Esophagus squamous epithelium (tissue), 5 donors: ENCODE data around the gene UNCX. TPM values are rescaled to one million over a fixed set of nuclear protein-coding genes. Genes with fewer than 3 reads are reported as not detected.

ENCODE experiments used
- DNase-seq: peaks from one replicate; lab custom pipeline; 2025; lab: John Stamatoyannopoulos, UW
- H3K27ac ChIP-seq, 4 donors: fragments of 200-600 bp; sonication (generic); one replicate each; pipeline ENCODE4 v1.5.1; 2016 to 2019; ENCODE audit warnings: mild to moderate bottlenecking in 1 of 4
- H3K27me3 ChIP-seq, 4 donors: fragments of 200-600 bp; sonication (generic); 1 replicate in 3 of 4; 2 replicates in 1 of 4; pipeline versions ENCODE4 v1.5.1 to v1.6.0; 2017 to 2021; ENCODE audit warnings: antibody characterized with exemption in 1 of 4
- H3K36me3 ChIP-seq, 3 donors: fragments of 200-600 bp; sonication (generic); one replicate each; pipeline ENCODE4 v1.5.1; 2016 to 2019
- H3K4me1 ChIP-seq, 3 donors: fragments of 200-600 bp; sonication (generic); one replicate each; pipeline ENCODE4 v1.5.1; 2017 to 2019
- H3K4me3 ChIP-seq, 4 donors: fragments of 200-600 bp; sonication (generic); 1 replicate in 3 of 4; 2 replicates in 1 of 4; pipeline ENCODE4 v1.5.1; 2016 to 2019; ENCODE audit warnings: mild to moderate bottlenecking in 2 of 4, moderate library complexity in 1 of 4
- H3K9me3 ChIP-seq, 3 donors: fragments of 200-600 bp; sonication (generic); one replicate each; pipeline ENCODE4 v1.5.1; 2016 to 2019
- CTCF ChIP-seq, 6 experiments: fragments of 450-650 bp in 4 of 6; fragments of 200-600 bp in 2 of 6; sonication (generic) in 2 of 6; IDR thresholded peaks; one replicate each; pipeline ENCODE4 v1.5.1; 2016 to 2019; ENCODE audit warnings: antibody characterized with exemption in 6 of 6, mild to moderate bottlenecking in 4 of 6, moderate library complexity in 4 of 6
- POLR2A ChIP-seq, 4 donors: fragments of 450-650 bp; IDR thresholded peaks; one replicate each; pipeline ENCODE4 v1.6.1; 2017; ENCODE audit warnings: antibody characterized with exemption in 4 of 4, mild to moderate bottlenecking in 4 of 4, moderate library complexity in 3 of 4
- WGBS, 2 donors: methylation state at CpG; one replicate each; pipeline ENCODE4 v1.1.5; 2018; 5-methylcytosine and 5-hydroxymethylcytosine counted together
- intact Hi-C: fragments of 100-400 bp; cut with DNase I; formaldehyde crosslinking; loops from one replicate; pipeline ENCODE4 v1.15.0; 2022
- total RNA-seq, 4 donors: library from RNA; depleted of rRNA; stranded (reverse); fragments of >200 nt; gene quantifications; one replicate each; pipeline ENCODE4 v1.1.0, GENCODE V29; 2016
- donor health status: DM: yes; HTN: yes; CAD: no.

UNCX gene
- total RNA-seq, 4 donors from 2014 or later: not detected

DNA sequence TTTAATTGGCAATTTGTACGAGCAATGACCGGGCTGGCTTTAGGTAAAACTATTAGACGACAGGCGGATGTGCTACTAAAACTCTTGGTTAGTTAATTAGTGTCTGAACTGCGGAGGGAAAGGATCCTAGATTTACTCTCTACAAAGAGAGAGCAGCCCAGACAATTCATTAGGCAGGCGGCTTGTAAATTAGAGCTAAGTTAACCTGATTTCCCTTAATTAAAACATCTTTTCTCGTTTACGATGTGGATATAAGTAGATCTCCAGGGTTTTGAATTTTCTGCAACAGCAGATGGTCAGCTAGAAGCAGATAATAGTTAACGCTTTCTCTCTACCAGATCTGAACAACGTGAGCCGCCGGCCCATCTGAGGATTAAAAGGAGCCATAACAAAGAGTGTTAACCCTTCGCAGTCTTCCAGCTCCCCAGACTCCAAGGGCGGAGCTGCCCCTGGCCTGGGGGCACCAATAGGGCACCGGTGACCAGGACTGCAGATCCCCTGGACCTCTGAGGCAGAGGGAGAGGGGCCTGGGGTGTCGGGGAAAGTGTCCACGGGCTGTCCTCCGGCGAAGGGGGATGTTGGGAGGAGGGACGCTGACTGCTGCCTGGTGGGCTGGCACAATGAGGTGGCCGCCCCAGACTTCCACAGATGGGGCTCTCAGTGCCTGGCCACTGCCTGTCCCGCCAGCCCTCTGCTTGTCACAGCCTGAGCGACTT, 6.3 kb upstream of the UNCX start:
- H3K27ac ChIP-seq: no peak overlapping the region
- WGBS, 2 donors: 33 to 47% methylated on average over 15 to 18 of the region's 23 CpGs
- H3K4me1 ChIP-seq: peaks cover 6 to 34% (median 6%) of the 10 kb centered on the region in 3 donors
- H3K9me3 ChIP-seq: no peaks in the 10 kb centered on the region
- intact Hi-C loops: loop anchor here (10.0 kb wide), 1 partner anchor 248 kb away; no protein-coding TSS in a partner anchor
- peaks cover 40 to 100% (median 74%) of the 10 kb centered on the region in 4 donors for H3K27me3 ChIP-seq
- no peak for DNase-seq
- H3K4me3 ChIP-seq: no peak overlapping the region
- H3K36me3 ChIP-seq: no peaks in the 10 kb centered on the region
- TF ChIP-seq POLR2A (IDR thresholded peaks at IDR 0.05) (no peak), CTCF (IDR thresholded peaks at IDR 0.05) (no peak)

GRCh38 chr7:1227071-1227804, 5.4 kb upstream of the UNCX start:
- Histone ChIP-seq H3K27ac (no peak overlapping the region), H3K36me3 (no peaks in the 10 kb centered on the region), H3K4me3 (no peak overlapping the region), H3K9me3 (no peaks in the 10 kb centered on the region), H3K27me3 (peaks cover 40 to 100% (median 80%) of the 10 kb centered on the region in 4 donors), H3K4me1 (peaks cover 6 to 34% (median 6%) of the 10 kb centered on the region in 3 donors)
- TF ChIP-seq POLR2A (IDR thresholded peaks at IDR 0.05) (no peak), CTCF (IDR thresholded peaks at IDR 0.05) (no peak)
- intact Hi-C loops: loop anchor here (10.0 kb wide), 1 partner anchor 248 kb away; no protein-coding TSS in a partner anchor
- no peak for DNase-seq
- 29% methylated on average over 8 of the region's 25 CpGs; no CpG with 5 or more reads in 1 of the 2 donors for WGBS, 2 donors

DNA sequence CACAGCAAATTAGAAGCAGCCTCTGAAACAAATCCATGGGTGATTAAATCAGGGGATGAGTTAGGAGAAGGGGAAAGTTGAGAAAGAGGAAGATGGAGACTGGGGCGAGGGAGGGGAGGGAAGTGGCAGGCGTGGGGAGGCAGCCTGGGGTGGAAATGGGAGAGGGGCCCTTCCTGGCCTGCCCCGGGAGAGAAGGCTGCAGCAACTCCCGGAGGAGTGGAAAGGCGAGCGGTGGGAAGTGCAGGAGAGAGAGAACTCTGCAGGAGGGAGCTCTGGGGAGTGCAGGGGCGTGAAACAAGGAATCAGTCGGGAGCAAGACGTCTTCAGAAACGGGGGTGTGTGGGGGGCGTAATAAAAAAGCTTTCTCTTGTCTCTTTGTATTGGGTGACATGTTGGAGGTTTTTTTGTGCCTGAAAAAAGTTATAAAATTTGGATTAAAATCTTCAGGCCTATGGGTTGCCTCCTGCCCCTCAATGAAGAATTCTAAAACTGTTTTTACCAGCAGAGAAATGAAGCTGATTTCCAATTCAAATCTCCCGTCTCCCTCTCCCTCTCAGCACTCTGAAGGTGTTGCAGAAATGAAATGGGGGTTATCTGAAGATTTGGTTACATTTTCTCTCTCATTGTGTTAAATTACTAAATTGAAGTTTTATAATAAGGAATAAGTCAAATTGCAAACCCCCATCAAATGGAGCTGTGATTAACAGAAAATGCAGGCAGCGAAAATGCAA, 4.7 kb upstream of the UNCX start:
- DNase-seq: no peak
- Histone ChIP-seq H3K4me3 (no peak overlapping the region), H3K27me3 (peaks cover 41 to 100% (median 80%) of the 10 kb centered on the region in 4 donors), H3K9me3 (no peaks in the 10 kb centered on the region), H3K4me1 (peaks cover 6 to 41% (median 6%) of the 10 kb centered on the region in 3 donors), H3K36me3 (no peaks in the 10 kb centered on the region), H3K27ac (no peak overlapping the region)
- WGBS, 2 donors: 13 to 16% methylated on average over 13 of the region's 13 CpGs
- intact Hi-C loops: loop anchor here (10.0 kb wide), 1 partner anchor 247 kb away; no protein-coding TSS in a partner anchor
- TF ChIP-seq POLR2A (IDR thresholded peaks at IDR 0.05) (no peak), CTCF (IDR thresholded peaks at IDR 0.05) (no peak)

GRCh38 chr7:1228545-1229201, 4.0 kb upstream of the UNCX start:
- H3K27me3 ChIP-seq: peaks cover 45 to 100% (median 79%) of the 10 kb centered on the region in 4 donors
- WGBS, 2 donors: 12 to 14% methylated on average over 17 of the region's 17 CpGs
- no peaks in the 10 kb centered on the region for H3K36me3 ChIP-seq
- DNase-seq: no peak
- H3K4me1 ChIP-seq: peaks cover 6 to 48% (median 6%) of the 10 kb centered on the region in 3 donors
- TF ChIP-seq POLR2A (IDR thresholded peaks at IDR 0.05) (no peak), CTCF (IDR thresholded peaks at IDR 0.05) (no peak)
- H3K4me3 ChIP-seq: no peak overlapping the region
- intact Hi-C loops: loop anchor here (10.0 kb wide), 1 partner anchor 246 kb away; no protein-coding TSS in a partner anchor
- no peak overlapping the region for H3K27ac ChIP-seq
- H3K9me3 ChIP-seq: no peaks in the 10 kb centered on the region
